Karpas-422 (cell line): ENCODE data around the gene SPOCD1. TPM values are rescaled to one million over a fixed set of nuclear protein-coding genes. Genes with fewer than 3 reads are reported as not detected.

Experiments
- DNase-seq: peaks from one replicate; pipeline ENCODE4 v3.0.0-alpha.2; 2015
- H2AFZ ChIP-seq: fragments of 200-600 bp; sonication (generic); 2 replicates; pipeline ENCODE4 v1.6.1; 2014; ENCODE audit warnings: antibody characterized with exemption, low read length, mixed read lengths
- H3K27ac ChIP-seq: fragments of 200-600 bp; sonication (generic); 2 replicates; pipeline ENCODE4 v1.5.1; 2014; ENCODE audit warnings: mild to moderate bottlenecking, low read length, moderate library complexity
- H3K27me3 ChIP-seq: fragments of 200-600 bp; sonication (generic); 2 replicates; pipeline ENCODE4 v1.6.1; 2014; ENCODE audit warnings: low read length, mixed read lengths
- H3K36me3 ChIP-seq: fragments of 200-600 bp; sonication (generic); 2 replicates; pipeline ENCODE4 v1.6.1; 2014; ENCODE audit warnings: low read length, mixed read lengths; ENCODE audit not compliant: insufficient read depth
- H3K4me1 ChIP-seq: fragments of 200-600 bp; sonication (generic); 2 replicates; pipeline ENCODE4 v1.6.1; 2014; ENCODE audit warnings: mild to moderate bottlenecking, low read length, mixed read lengths
- H3K4me2 ChIP-seq: fragments of 200-600 bp; sonication (generic); 2 replicates; pipeline ENCODE4 v1.6.1; 2014; ENCODE audit warnings: low read length, low read depth, mild to moderate bottlenecking; ENCODE audit not compliant: poor library complexity, severe bottlenecking
- H3K4me3 ChIP-seq: fragments of 200-600 bp; sonication (generic); 2 replicates; pipeline ENCODE4 v1.5.1; 2014; ENCODE audit warnings: mild to moderate bottlenecking, antibody characterized with exemption, low read length, mixed read lengths
- H3K79me2 ChIP-seq: fragments of 200-600 bp; sonication (generic); 2 replicates; pipeline ENCODE4 v1.6.1; 2014; ENCODE audit warnings: mild to moderate bottlenecking, low read length, mixed read lengths
- H3K9ac ChIP-seq: fragments of 200-600 bp; sonication (generic); 2 replicates; pipeline ENCODE4 v1.6.0; 2014; ENCODE audit warnings: low read length
- H3K9me2 ChIP-seq: fragments of 200-600 bp; sonication (generic), shearing (Covaris generic); replicated peaks from 2 replicates; pipeline ENCODE4 v1.6.0; 2014; ENCODE audit warnings: mild to moderate bottlenecking, low read length, moderate library complexity; ENCODE audit not compliant: insufficient read depth
- H3K9me3 ChIP-seq: fragments of 300-700, 200-600 bp; sonication (generic); 2 replicates; pipeline ENCODE4 v1.6.1; 2014; ENCODE audit warnings: low read length, mixed read lengths
- H4K20me1 ChIP-seq: fragments of 200-600 bp; sonication (generic); 2 replicates; pipeline ENCODE4 v1.6.1; 2014; ENCODE audit warnings: mild to moderate bottlenecking, antibody characterized with exemption, low read length, low read depth; ENCODE audit not compliant: insufficient read depth
- total RNA-seq: library from RNA; depleted of rRNA; stranded (reverse); fragments of >200 nt; shearing (Covaris generic); gene quantifications from 2 replicates; pipeline ENCODE4 v1.2.3, GENCODE V29; 2014; ENCODE audit warnings: low replicate concordance

SPOCD1 gene
- total RNA-seq, 1 experiment from 2014 or later, result not detected

DNA sequence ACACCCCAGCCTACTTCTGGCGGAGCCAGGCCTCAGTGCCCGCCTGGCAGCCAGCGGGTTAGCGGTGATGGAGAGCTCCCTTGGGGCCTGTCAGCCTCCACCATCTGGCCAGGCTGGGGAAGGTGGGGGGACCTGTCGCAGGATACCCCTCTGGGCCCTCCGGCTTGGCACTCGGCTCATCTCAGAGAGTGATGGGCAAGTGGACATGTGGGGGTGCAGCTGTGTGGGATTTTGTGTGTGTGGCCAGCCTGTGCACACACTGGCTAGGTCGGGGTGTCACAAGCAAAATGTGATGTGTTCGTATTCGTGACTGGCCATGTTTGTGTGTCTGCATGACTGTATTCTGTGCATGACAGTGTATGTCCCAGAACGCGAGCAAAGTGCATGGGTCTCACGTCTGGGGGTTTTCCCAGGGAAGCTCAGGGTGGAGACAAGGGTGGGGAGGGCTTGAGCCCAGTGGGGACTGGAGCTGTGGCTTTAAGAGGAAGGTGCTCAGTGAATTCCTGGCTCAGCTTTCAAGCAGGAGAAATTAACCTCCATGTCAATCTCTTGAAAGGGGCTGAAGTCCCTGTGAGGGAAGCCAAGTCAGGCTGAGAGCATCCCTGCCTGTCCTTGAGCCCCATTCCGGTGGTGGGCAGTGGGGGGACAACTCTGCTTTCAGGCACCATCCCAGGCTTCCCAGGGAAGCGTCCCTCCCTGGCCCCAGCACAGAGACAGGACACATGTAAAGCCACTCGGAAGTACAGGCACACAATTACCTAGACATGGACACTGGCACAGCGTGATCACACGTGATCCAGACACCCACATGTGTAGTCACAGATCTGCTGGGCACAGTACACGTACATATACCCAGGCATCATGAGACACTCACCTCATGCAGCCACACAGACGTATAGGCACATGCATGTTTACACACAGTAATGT is 30.5 kb downstream of the SPOCD1 start:
- Histone ChIP-seq H3K4me3 (peak overlapping the region; percentile 35; the same call in 1 of the 2 replicates), H3K36me3 (no peaks in the 10 kb centered on the region), H3K79me2 (no peaks in the 10 kb centered on the region), H3K9me3 (no peaks in the 10 kb centered on the region), H4K20me1 (no peaks in the 10 kb centered on the region), H3K27me3 (no peaks in the 10 kb centered on the region), H3K9me2 (no peaks in the 10 kb centered on the region), H3K9ac (peak overlapping the region; percentile 68), H2AFZ (no peak overlapping the region; the same call in 1 of the 2 replicates), H3K4me2 (peak overlapping the region; percentile 62), H3K4me1 (peaks cover 84% of the 10 kb centered on the region), H3K27ac (peak overlapping the region; percentile 92)
- DNase-seq, result peak; percentile 94

DNA sequence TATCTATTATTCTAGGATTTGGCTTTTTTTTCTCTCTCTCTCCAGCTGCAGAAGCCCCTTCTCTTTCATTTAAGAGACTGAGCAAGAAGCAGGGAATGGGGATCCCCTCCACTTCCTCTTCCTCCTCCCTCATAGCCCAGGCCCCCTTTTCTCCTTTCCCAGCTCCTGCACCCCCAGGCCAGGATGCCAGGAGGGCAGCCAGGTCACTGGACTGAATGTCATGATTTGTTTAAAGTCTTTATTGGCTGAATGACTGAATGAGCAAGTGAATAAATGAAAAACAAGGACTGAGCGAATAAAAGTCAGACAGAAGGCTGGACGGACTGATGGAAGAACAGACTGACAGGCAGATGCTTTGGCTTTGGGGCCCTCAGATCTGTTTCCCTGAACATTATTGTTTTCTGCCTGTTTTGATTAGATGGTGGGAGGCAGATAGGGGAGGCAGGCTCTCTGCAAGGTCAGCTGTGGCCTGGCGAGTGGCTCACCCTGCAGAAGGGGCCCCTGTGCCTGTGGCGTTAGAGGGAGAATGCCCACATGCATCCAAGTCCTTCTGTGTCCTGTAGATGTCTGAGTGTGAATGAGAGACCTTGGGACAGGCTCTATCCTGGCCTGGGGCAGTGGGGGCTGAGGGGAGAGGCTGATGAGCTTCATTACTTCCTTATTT is 31.3 kb downstream of the SPOCD1 start:
- Histone ChIP-seq H3K36me3 (no peaks in the 10 kb centered on the region), H3K27me3 (no peaks in the 10 kb centered on the region), H4K20me1 (no peaks in the 10 kb centered on the region), H3K9me2 (no peaks in the 10 kb centered on the region), H3K79me2 (no peaks in the 10 kb centered on the region), H3K9ac (peak overlapping the region; percentile 68), H3K4me3 (peak overlapping the region; percentile 32; the same call in 1 of the 2 replicates), H3K4me1 (peaks cover 81% of the 10 kb centered on the region), H3K9me3 (no peaks in the 10 kb centered on the region), H2AFZ (peak overlapping the region; percentile 51; the same call in 1 of the 2 replicates), H3K4me2 (peak overlapping the region; percentile 62), H3K27ac (peak overlapping the region; percentile 92)
- no peak for DNase-seq

DNA sequence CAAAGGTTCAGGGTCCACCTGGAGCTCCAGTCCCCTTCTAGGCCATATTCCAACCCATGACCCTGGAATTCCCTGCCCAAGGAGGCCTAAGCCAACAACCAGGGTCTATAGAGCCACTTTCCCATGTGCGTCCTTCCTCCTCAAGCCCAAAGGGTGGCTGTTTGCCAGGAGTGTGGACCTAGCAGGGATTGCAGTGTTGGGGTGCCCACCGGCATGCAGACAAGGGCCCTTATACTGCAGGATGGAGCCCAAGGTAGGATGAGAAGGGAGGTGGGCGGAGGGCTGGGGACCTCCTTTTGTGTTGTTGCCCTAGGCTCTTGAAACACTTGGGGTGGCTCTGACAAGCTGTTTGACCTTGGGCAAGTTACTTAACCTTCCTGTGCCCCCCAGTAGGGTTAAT is 32.0 kb downstream of the SPOCD1 start:
- DNase-seq, result no peak
- H3K4me2 ChIP-seq, result peak overlapping the region; percentile 62

DNA sequence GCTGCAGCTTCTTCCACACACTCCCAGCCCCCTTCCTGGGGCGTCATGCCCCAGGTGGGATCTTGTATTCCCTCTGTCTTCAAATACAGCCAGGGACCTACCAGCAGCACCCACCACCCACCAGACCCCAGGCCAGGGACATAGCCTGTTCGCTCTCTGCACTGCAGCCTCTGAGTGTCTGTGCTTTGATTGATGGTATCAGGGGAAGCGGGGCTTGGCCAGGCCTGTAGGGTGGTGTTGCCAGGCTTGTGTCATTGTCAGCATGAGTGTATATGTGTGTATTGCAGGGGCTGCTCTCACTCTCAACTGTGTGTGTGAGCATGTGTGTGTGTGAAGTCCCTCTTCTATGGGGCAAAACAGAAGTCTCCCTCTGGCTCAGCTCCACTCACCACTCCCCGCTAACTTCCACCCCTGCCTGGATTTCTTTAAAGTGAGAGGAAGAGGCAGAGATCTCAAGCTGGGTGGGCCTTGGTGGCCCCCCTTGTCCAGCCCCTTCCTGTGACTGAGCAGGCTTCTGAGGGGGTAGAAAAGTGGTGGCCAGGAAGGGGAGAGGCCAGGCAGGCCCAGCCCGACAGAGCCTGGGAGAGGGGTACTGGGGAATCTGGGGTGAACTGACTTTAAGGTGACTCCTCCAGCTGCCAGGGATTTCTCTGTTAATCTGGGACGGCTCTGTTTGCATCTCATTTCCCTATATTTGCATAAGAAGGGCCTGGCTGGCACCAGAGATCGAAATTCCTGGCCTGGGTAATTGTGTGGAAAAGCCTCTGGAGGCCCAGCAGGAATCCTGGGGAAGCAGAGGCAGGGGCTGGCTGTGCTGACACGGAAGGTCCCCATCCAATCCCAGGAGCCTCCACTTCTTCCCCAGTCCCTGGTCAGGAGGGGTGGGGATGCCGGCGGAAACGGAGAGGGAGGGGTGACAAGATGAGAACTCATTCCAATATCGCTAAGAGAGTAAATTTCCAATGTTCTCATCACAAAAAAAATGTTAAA is 33.1 kb downstream of the SPOCD1 start:
- Histone ChIP-seq H3K9me3 (no peaks in the 10 kb centered on the region), H3K36me3 (no peaks in the 10 kb centered on the region), H3K9ac (peak overlapping the region; percentile 63), H2AFZ (peak overlapping the region; percentile 17; the same call in 1 of the 2 replicates), H3K27me3 (no peaks in the 10 kb centered on the region), H3K9me2 (no peaks in the 10 kb centered on the region), H3K4me1 (peaks cover 68% of the 10 kb centered on the region), H4K20me1 (no peaks in the 10 kb centered on the region), H3K4me3 (peak overlapping the region; percentile 37; the same call in 1 of the 2 replicates), H3K4me2 (peak overlapping the region; percentile 62), H3K27ac (peak overlapping the region; percentile 92), H3K79me2 (no peaks in the 10 kb centered on the region)
- peak; percentile 64 for DNase-seq

More for the DNA sequence above, 32.0 kb downstream of the SPOCD1 start:
- Histone ChIP-seq H3K79me2 (no peaks in the 10 kb centered on the region), H3K9me3 (no peaks in the 10 kb centered on the region), H3K27me3 (no peaks in the 10 kb centered on the region), H3K36me3 (no peaks in the 10 kb centered on the region), H3K4me3 (no peak overlapping the region), H3K4me1 (peaks cover 77% of the 10 kb centered on the region), H4K20me1 (no peaks in the 10 kb centered on the region), H3K27ac (peak overlapping the region; percentile 92), H3K9me2 (no peaks in the 10 kb centered on the region), H2AFZ (0 out of 2 replicates have a peak overlapping the region, but pooled peaks have one; percentile 51), H3K9ac (peak overlapping the region; percentile 68)

DNA sequence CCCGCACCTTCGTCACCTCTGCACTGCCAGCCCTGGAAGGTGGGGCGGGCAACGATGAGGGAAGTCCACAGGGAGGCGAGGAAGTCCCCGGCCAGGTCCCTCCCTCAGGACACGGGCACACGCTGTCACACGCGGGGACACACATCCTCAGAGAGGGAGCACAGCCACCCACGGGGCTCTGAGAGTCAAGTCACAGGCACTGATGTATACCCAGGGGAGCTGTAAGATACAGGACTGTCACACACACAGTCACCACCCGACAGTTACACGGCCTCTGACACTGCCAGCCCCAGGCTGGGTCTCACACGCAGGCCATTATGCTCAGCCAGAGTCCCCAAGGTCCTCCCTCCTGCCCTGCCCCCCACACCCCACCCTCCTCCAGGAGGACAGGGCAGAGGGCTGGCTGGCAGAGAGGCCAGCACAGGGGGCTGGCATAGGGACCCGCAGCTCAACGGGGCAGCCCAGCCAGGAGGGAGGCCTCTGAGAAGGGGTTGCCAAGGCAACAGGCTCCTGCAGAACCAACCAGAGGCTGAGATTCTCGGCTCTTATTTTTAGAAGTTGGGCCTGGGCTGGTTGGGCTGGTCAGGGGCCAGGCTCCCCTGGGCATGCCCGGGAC is 34.0 kb downstream of the SPOCD1 start:
- Histone ChIP-seq H3K4me1 (peaks cover 59% of the 10 kb centered on the region), H3K4me2 (peak overlapping the region; percentile 62), H3K27ac (peak overlapping the region; percentile 92), H4K20me1 (no peaks in the 10 kb centered on the region), H3K9me2 (no peaks in the 10 kb centered on the region), H3K4me3 (peak overlapping the region; percentile 37; the same call in 1 of the 2 replicates), H3K9me3 (no peaks in the 10 kb centered on the region), H3K79me2 (no peaks in the 10 kb centered on the region), H3K36me3 (no peaks in the 10 kb centered on the region), H3K9ac (peak overlapping the region; percentile 63), H3K27me3 (no peaks in the 10 kb centered on the region), H2AFZ (peak overlapping the region; percentile 17; the same call in 1 of the 2 replicates)
- peak; percentile 72 for DNase-seq

DNA sequence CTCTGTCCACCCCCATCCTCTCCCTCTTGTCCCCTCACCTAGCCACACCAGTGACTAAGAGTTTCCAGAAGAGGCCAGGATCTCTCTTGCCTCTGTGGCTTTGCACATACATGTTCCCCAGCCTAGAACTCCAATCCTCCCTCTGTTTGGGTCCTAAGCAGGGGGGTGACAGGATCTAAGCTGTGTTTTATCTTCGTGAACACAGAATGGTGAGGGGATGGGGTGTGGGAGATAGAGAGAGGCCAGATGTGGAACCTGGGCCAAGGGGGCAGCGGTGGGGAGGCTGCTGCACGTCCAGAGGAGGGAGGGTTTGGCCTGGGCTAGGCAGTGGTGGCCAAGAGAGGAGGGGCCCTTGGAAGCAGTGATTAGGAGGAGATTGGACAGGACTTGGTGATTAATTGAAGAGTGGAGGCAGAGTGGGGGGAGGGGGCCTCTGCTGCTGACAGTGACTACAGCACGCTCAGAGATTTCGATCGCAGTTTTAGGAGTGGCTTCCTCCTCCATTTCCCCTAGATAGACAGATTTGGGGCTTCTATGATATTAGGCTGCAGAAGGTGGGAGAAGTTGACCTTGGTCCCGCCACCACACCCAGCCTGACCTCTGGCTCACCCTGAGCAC is 34.6 kb downstream of the SPOCD1 start:
- H3K36me3 ChIP-seq, result no peaks in the 10 kb centered on the region
- no peak overlapping the region for H3K4me3 ChIP-seq
- no peaks in the 10 kb centered on the region for H3K79me2 ChIP-seq
- peak overlapping the region; percentile 62 for H3K4me2 ChIP-seq
- H3K27ac ChIP-seq, result no peak overlapping the region
- no peaks in the 10 kb centered on the region for H4K20me1 ChIP-seq
- H3K9me2 ChIP-seq, result no peaks in the 10 kb centered on the region
- H3K27me3 ChIP-seq, result no peaks in the 10 kb centered on the region
- peaks cover 53% of the 10 kb centered on the region for H3K4me1 ChIP-seq
- no peaks in the 10 kb centered on the region for H3K9me3 ChIP-seq
- no peak for DNase-seq
- H3K9ac ChIP-seq, result peak overlapping the region; percentile 63
- no peak overlapping the region for H2AFZ ChIP-seq

DNA sequence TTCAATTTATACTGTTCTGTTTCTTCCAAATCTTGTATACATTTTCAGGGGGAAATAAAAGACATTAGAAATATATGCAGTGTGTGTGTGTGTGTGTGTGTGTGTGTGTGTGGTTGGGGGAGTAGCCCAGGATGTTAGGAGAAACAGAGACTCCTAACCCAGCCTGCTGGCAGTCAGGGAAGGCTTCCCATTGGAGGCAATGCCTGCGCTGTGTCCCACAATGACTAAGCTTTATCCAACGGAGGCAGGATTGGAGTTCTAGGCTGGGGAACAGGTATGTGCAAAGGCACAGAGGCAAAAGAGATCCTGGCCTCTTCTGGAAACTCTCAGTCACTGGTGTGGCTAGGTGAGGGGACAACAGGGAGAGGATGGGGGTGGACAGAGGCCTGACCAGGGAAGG is 35.2 kb downstream of the SPOCD1 start:
- no peaks in the 10 kb centered on the region for H4K20me1 ChIP-seq
- no peak overlapping the region for H2AFZ ChIP-seq
- no peaks in the 10 kb centered on the region for H3K9me3 ChIP-seq
- H3K27ac ChIP-seq, result no peak overlapping the region
- no peaks in the 10 kb centered on the region for H3K9me2 ChIP-seq
- peaks cover 47% of the 10 kb centered on the region for H3K4me1 ChIP-seq
- no peaks in the 10 kb centered on the region for H3K36me3 ChIP-seq
- no peak for DNase-seq
- no peak overlapping the region for H3K4me3 ChIP-seq
- no peak overlapping the region for H3K4me2 ChIP-seq
- no peak overlapping the region for H3K9ac ChIP-seq
- H3K79me2 ChIP-seq, result no peaks in the 10 kb centered on the region
- H3K27me3 ChIP-seq, result no peaks in the 10 kb centered on the region
